ENCODE data around the gene KCNQ1.

KCNQ1 gene

GRCh38 chr11:2728663-2729332, 284.0 kb downstream of the KCNQ1 start:
- Mint-ChIP-seq H3K27ac (no peak overlapping the region), H3K27me3 (no peaks in the 10 kb centered on the region), H3K4me1 (no peaks in the 10 kb centered on the region), H3K4me3 (no peak overlapping the region), H3K36me3 (peaks cover 5% of the 10 kb centered on the region), H3K9me3 (no peaks in the 10 kb centered on the region)
- ATAC-seq, result no peak

DNA sequence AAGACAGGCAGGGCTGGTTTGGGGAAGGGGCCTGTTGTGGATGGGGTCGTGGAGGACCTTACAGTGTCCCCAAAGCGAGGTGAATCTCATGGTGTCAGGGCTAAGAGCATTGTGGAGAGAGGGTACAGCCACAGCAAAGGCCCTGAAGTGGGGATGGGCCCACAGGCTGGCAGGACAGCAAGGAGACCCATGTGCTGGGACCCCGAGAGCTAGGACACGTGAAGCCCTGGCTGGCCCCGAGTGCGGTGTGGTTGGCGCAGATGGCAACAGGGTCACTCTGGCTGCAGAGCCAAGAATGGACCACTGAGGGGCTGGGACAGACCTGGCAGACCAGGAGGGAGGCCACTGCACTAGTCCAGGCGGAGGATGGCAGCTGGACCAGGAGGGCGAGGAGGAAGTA, 285.0 kb downstream of the KCNQ1 start:
- no peak for ATAC-seq
- no peaks in the 10 kb centered on the region for H3K9me3 Mint-ChIP-seq
- H3K4me1 Mint-ChIP-seq, result no peaks in the 10 kb centered on the region
- no peak overlapping the region for H3K27ac Mint-ChIP-seq
- H3K4me3 Mint-ChIP-seq, result no peak overlapping the region
- no peaks in the 10 kb centered on the region for H3K36me3 Mint-ChIP-seq
- no peaks in the 10 kb centered on the region for H3K27me3 Mint-ChIP-seq

DNA sequence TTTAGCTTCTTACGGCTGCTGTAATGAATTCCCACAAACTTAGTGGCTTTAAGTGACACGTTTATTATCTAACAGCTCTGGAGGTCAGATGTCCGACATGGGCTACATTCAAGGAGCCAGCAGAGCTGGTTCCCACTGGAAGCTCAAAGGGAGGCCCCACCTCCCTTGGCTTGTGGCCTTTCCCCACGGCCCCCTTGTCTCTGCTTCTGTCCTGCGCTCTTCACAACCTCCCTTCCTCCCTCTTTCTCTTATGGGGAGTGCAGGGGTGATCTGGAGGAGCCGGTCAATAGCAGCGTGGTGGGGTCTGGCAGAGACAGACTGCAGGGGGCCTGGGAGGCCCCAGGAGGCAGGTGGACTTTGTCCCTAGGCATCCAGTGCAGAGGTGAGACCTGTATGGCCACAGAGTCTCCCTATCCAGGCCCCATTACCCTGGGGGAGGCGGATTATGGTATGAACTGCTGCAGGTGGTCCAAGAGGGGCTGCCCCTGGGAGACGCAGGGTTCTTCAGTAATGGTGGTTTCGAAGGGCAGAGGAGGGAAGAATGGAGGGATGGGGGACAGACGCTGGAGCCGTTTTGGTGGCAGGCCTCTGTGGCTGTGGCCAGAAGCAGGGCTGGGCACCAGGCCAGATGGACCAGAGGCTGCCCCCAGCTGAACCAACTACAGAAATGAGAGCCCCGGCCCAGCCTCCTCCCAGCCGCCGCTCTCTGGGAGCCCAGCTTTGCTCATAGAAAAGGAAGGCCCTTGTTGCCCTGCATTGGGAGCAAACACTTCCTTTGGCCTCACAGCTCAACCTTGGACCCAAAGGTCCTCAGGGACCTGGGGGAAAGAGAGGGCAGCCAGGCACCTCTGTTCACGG, 285.7 kb downstream of the KCNQ1 start:
- Mint-ChIP-seq H3K4me3 (no peak overlapping the region), H3K9me3 (no peaks in the 10 kb centered on the region), H3K36me3 (no peaks in the 10 kb centered on the region), H3K27me3 (no peaks in the 10 kb centered on the region), H3K27ac (no peak overlapping the region), H3K4me1 (no peaks in the 10 kb centered on the region)
- ATAC-seq, result no peak

GRCh38 chr11:2731130-2732125, 286.6 kb downstream of the KCNQ1 start:
- Mint-ChIP-seq H3K4me3 (no peak overlapping the region), H3K27me3 (no peaks in the 10 kb centered on the region), H3K36me3 (no peaks in the 10 kb centered on the region), H3K27ac (no peak overlapping the region), H3K9me3 (no peaks in the 10 kb centered on the region), H3K4me1 (no peaks in the 10 kb centered on the region)
- ATAC-seq, result no peak

DNA sequence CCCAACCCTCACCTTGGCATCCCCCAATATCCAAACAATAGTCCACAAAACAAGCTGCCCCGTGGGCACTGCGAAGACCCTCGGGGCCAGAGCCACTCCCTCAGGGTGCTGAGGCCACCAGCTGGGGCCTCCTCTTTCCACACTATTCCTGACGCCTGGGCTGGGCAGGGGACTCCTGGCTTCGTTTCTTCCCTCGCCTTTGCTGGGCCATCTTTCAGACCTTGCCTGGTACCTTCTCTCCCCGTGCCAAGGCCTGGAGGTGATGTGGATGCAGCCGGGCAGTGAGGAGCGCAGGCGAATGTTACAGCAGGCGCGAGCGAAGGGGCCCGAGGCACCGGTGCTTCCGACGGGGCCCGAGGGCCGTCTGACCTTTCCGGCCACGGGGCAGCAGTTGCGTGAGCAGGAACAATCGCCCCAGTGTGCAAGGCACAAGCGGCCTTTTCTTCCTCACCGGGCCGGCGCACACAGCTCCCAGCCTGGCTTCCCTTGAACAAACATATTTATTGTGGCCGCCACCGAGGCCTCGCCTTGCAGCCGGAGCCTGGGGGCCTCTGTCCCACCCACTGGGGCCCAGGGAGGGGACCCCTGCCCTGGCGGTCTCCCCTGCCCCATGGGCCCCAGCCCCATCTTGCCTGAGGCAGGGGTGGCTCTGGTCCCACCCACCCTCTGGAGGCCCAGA, 287.6 kb downstream of the KCNQ1 start:
- Mint-ChIP-seq H3K36me3 (no peaks in the 10 kb centered on the region), H3K4me1 (no peaks in the 10 kb centered on the region)

DNA sequence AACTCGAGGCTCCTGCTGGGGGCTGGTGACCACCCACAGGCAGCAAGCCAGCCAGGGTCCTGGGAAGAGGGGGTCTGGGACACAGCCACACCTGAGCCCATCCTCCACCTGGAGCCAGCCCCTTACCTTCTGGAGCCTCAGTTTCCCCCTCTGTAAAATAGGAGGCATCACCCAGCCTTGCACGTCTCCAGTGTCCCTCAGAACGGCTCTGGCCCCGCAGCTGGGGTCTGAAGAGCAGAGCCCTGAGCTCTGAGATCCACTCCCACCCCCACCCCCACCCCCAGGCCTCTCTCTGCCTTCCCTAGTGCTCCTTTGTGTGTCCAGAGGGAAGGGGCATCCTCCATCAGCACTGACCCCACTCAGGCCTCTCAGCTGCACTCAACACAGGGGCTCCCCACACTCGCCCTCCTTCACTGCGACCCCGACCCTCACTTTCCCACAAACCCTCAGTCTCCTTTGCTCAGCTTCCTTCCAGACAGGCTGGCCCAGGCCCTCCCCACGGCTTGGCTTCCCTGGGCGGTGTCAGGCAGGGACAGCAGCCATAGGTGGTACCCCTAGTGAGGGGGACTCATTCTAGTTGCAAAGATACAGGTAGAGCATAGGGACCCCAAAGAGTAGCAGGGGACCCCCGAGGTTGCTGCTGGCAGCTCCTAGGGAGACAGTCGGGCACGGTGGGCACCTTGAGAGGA, 288.3 kb downstream of the KCNQ1 start:
- no peak for ATAC-seq
- H3K4me1 Mint-ChIP-seq, result no peaks in the 10 kb centered on the region
- no peaks in the 10 kb centered on the region for H3K36me3 Mint-ChIP-seq
- H3K27me3 Mint-ChIP-seq, result no peaks in the 10 kb centered on the region
- no peak overlapping the region for H3K27ac Mint-ChIP-seq
- H3K9me3 Mint-ChIP-seq, result no peaks in the 10 kb centered on the region
- H3K4me3 Mint-ChIP-seq, result no peak overlapping the region

More for the DNA sequence above, 287.6 kb downstream of the KCNQ1 start:
- H3K4me3 Mint-ChIP-seq, result no peak overlapping the region
- H3K27ac Mint-ChIP-seq, result no peak overlapping the region
- no peaks in the 10 kb centered on the region for H3K27me3 Mint-ChIP-seq
- H3K9me3 Mint-ChIP-seq, result no peaks in the 10 kb centered on the region
- no peak for ATAC-seq

DNA sequence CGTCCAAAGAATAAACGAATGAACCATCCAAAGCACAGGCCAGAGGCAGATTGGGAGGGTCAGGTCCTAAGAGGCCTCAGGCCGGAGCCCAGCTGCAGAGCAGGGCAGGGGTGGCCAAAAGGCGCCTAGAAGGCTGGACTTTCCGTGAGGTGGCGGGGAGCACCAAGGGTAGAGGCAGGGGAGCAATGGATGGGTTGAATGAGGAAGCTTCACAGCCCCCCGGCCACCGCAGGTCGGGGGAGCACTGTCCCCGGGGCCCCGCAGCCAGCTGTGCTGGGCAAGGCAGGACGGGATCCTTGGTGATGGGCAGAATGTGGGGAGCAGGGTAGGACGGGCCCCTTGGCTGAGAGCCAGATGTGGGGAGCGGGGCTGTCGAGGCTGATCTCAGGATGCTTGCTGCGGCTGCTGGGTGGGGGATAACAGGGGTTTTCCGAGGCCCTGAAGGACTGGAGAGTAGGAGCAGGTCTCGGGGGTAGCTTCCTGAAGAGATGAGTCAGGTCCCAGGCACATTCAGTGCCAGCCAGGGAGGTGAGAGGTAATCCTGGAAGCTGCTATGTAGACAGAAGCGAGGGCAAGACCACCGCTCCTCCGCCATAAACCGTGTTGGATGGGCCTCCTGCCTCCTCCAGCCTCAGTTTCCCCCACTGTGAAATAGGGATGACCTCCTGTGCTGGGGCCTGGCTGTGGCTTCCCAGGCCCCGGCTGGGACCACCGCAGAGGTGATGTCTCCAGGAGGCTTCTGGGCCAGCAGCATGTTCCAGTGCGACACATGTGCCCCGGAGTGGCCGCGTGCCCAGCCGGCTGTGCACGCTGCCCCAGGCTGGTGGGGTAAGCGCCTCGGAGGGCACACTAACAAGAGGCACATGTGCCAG, 289.6 kb downstream of the KCNQ1 start:
- no peaks in the 10 kb centered on the region for H3K27me3 Mint-ChIP-seq
- H3K9me3 Mint-ChIP-seq, result no peaks in the 10 kb centered on the region
- no peaks in the 10 kb centered on the region for H3K36me3 Mint-ChIP-seq
- H3K27ac Mint-ChIP-seq, result no peak overlapping the region
- no peaks in the 10 kb centered on the region for H3K4me1 Mint-ChIP-seq
- H3K4me3 Mint-ChIP-seq, result no peak overlapping the region
- no peak for ATAC-seq

GRCh38 chr11:2735053-2735589, 290.3 kb downstream of the KCNQ1 start:
- Mint-ChIP-seq H3K36me3 (no peaks in the 10 kb centered on the region), H3K4me3 (no peak overlapping the region), H3K9me3 (no peaks in the 10 kb centered on the region), H3K27me3 (no peaks in the 10 kb centered on the region), H3K4me1 (no peaks in the 10 kb centered on the region), H3K27ac (no peak overlapping the region)
- ATAC-seq, result no peak

- H3K27me3 Mint-ChIP-seq, result no peaks in the 10 kb centered on the region
- no peak for ATAC-seq
- no peaks in the 10 kb centered on the region for H3K4me1 Mint-ChIP-seq
- H3K9me3 Mint-ChIP-seq, result no peaks in the 10 kb centered on the region
- no peak overlapping the region for H3K27ac Mint-ChIP-seq
- H3K4me3 Mint-ChIP-seq, result no peak overlapping the region
- H3K36me3 Mint-ChIP-seq, result no peaks in the 10 kb centered on the region
Observed at GRCh38 chr11:2736577-2737225, 291.9 kb downstream of the KCNQ1 start.

- H3K27me3 Mint-ChIP-seq, result no peaks in the 10 kb centered on the region
- H3K4me3 Mint-ChIP-seq, result no peak overlapping the region
- no peak overlapping the region for H3K27ac Mint-ChIP-seq
- no peaks in the 10 kb centered on the region for H3K36me3 Mint-ChIP-seq
- no peaks in the 10 kb centered on the region for H3K9me3 Mint-ChIP-seq
- H3K4me1 Mint-ChIP-seq, result no peaks in the 10 kb centered on the region
- ATAC-seq, result no peak
Observed at GRCh38 chr11:2737226-2737590, 292.4 kb downstream of the KCNQ1 start.

DNA sequence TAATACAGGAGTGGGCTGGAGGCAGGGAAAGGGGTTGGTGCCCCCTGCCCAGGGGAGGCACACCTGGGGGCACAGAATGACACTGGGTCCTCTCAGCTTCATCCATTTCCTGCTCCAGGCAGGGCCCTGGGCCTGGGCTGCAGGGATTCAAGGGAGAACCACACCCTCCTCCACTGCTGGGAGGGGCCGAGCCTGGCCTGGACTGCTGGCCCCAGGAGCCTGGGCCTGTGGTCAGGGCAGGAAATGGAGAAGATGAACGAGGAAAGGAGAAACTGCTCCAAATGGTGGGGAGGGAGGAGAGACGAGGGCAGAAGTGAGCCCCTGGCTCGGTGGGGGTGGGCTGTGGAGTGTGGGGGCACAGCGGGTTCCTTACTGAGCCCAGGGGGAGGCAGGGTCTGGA, 293.1 kb downstream of the KCNQ1 start:
- Mint-ChIP-seq H3K9me3 (no peaks in the 10 kb centered on the region), H3K27me3 (no peaks in the 10 kb centered on the region), H3K36me3 (no peaks in the 10 kb centered on the region), H3K4me3 (no peak overlapping the region), H3K4me1 (no peaks in the 10 kb centered on the region), H3K27ac (no peak overlapping the region)
- no peak for ATAC-seq

GRCh38 chr11:2738551-2739431, 294.0 kb downstream of the KCNQ1 start:
- ATAC-seq, result no peak
- Mint-ChIP-seq H3K27ac (no peak overlapping the region), H3K27me3 (no peaks in the 10 kb centered on the region), H3K4me1 (no peaks in the 10 kb centered on the region), H3K9me3 (no peaks in the 10 kb centered on the region), H3K4me3 (no peak overlapping the region), H3K36me3 (no peaks in the 10 kb centered on the region)

All from stimulated activated memory B cell treated with anti-CD40 and anti-IgM and Interleukin-4, amounts not matched to agents 10 μg/mL and 1 μg/mL and 100 μg/mL, for 72 hours (primary cell).